ENCODE results near the gene TOB1.
"Not testable (repeated sequence)": the region's sequence is repeated elsewhere in the genome, so short reads cannot be mapped to it uniquely, and the experiment has no call there.

The TOB1 gene

DNA sequence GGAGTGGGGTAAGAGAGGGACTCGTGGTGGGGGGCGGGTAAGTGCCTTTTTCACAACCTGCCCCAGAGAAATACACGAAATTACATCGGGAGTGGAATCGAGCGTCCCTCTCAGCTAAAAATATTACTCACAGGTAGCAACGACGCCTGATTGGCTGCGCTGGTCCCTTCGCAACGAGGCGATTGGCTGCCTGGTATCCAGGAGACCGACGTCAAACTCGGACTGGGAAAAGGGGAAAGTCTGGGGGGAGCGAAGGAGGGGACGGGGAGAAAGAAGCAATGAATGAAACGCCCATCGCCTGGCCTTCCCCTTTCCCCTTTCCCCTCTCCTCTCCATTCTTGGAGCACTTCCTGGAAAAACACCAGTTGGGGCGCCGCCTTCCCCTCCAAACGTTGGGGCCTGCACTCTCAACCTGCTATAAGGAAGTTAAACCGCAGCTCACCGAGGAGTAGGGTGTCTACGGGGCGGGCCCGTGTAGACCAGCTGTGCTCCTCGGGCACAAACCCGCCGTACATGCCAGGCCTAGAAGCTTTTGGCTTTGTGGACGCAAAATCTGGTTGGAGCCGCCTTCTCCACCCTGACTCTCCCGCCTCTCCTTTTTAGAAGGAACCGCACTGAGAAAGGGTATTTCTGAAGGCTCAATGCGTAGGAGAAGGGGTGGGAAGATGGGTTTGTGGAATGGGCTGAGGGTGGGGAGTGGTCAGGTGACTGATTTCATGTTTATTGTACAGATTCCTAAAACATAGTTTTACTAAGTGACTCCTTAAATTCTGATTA, 1.4 kb upstream of the TOB1 start:
- DNase-seq: peak; percentile 81

DNA sequence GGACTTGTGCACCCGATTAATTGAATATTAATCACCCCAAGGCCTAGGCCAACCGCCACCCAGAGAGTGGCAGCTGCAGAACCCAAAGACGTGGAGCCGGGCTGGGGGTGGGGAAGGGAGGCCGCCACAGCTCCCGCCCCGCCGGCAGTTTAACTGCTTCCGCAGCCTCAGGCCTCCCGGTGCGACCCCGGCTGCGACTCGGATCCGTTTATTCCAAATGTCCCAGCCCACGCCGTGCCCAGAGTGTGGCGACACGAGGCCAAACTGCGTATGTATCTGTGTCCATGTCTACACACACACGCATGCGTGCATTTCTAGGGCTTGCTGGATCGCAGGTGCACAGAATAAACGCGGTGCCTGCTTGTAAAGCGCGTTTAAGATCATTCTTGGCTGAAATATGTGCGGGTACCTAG, 802 bp upstream of the TOB1 start:
- DNase-seq: no peak

DNA sequence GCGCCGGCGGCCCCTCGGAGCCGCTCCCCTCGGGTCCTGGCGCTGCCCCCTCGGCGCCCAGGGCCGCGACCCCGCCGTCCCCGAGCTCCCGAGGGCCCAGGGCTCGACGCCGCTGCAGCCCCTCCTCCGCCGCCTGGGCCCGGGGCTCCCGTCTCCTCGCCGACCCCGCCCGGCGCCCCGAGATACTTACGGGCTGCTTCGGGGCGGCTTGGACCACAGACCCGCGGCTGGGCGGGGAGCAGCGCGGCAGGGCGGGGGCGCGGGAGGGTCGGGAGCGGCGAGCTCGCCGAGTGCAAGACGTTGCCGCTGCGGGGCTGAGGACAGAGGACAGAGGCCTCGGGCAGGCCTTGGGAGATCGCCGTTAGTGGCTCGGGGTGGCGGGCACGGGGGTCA, 290 bp downstream of the TOB1 start:
- DNase-seq: no peak

DNA sequence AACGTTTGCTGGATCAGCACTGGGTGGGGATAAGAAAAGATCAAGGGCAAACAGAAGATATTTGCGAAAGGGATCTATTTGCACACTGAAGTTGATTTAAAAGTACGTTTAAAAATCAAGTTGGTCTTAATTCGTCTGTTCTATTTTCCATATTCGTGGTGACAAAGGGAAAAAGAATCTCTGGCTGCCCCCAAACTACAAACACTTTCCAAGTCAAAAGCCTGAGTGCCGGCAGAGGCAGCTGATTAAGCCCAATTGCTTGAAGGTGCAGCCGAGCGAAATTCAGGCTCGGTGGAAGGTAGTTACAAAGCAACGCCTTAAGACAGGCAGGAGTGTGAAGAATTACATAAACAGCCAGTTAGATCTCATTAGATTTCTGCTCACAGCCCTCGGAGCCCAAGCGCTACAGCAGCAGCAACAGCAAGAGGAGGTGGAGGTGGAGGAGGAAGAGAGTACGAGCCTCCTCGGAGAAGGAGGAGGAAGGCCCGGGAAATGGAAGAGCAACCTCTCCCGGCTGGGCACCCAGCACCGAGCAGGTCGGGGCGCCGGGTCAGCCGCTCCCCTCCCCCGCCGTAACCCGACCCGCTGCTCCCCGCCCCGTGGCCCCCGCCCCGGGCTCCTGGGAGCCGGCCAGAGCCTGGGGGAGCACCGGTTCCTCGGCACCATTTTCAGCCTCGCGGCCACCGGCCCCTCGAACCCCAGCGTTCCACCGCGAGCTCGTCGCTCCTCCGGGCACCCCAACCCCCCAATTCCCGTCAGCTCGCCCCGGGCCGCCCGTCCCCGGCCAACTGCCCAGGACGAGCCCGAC, 890 bp downstream of the TOB1 start:
- no peak for DNase-seq

DNA sequence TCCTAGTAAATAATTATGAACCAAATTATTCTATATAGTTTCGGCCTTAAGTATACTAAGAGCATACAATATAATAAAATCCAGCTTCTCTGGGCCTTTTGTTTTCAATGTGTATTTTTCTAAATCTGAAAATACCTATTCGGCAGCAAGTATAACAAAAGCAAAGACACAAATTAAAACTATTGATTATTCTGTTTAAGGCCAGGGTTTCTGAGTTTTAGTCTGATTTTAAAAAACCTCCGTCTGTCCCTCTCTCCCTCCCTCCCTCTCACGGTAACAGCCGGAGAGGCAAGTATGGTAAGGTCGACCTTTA, 1.5 kb downstream of the TOB1 start:
- DNase-seq: no peak

DNA sequence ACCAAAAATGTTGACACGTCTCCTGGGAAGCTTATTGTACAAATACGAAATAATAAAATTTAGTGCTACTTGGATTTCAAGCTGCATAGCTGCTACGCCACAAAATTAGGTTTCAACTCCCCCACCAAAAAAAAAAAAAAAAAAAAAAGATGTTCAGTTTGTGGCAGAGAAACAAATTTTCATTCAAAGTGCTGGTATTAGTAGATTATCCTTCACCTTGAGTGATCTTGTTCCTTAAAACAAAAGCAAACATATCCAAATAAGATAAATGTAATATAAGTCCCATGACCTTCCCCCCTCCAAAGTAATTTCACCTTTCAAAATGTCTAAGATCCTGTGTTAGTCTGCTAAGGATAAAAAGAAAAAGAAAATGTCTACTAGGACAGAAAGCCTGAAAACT, 2.2 kb downstream of the TOB1 start:
- no peak for DNase-seq

DNA sequence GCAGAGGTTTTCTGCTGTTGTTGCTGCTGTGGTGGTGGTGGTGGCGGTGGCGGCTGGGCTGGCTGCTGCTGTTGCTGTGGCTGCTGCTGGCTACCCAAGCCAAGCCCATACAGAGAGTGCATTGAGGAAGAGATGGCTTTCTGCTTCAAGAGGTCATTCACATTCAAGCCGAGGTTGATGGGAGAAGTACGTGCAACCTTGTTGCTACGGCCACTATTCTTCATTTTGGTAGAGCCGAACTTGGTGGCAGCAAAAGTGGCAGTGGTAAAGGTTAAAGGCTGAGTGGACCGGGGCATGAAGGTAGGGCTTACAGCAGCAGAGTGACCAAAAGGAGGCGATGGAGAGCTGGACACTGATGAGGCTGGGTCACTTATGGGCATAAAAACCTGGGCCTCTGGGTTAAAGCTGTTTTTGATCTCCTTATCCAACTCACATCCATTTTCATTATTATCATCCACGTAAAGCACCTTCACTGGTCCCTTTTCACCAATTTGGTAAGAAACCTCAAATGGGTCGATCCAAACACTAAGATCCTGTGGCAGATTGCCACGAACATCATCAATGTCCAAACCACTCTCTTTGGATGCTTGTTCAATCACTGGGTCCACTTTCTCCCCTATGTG, 2.8 kb downstream of the TOB1 start:
- no peak for DNase-seq

DNA sequence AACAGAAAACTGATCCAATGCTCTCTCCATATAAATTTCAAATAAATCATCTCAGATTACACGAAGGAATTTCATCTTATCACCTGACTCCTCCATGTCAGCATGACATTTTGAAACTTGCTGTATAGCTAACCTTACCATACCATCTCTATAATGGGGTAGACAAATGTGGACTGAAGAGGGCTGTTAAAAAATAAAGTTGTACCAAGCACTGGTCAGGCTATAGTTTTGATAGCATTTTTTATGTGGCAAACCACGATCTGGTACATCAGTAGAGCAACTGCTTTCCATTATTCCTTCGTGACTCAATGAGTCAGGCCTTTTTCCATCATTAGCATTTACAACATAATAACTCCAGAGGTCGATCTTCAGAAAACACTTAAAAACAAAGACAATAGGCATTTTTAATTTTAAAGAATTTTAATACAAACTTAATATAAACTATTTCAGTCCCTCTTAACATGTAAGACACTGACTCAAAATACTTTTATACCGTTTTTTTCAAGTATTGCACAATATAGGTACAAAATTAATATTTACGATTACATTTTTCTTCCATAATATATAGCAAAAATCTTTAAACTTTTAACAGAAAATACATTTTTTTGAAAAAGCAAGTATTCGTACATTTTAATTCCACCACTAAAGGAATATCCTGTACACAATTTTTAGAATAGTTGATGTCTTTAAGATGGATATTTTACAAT, 4.2 kb downstream of the TOB1 start:
- no peak for DNase-seq

DNA sequence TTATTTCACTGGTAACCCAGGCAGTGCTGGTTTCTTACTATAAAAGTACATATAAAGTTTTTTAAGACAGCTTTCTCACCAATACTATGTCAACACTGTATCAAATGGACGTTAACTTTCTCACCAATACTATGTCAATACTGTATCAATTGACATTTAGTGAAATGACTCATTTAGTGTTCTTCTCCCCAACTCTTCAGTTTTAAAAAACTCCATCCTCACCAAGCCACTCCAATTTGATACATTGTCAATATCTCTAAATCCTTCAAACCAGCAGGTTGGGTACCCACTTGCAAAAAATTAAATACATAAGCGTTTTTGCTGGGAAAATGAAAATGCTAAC, 4.8 kb downstream of the TOB1 start:
- no peak for DNase-seq

DNA sequence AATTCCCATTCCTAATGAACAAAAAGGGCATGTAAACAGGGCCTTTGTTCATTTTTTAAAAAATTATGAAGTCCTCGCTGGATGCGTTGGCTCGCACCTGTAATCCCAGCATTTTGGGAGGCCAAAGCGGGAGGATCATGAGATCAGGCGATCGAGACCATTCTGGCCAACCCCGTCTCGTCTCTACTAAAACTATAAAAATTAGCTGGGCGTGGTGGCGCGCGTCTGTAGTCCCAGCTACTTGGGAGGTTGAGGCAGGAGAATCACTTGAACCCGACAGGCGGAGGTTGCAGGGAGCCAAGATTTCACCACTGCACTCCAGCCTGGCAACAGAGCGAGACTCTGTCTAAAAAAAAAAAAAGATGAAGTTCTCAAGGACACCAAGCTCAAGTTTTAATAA, 6.4 kb downstream of the TOB1 start:
- not testable (repeated sequence) for DNase-seq

DNA sequence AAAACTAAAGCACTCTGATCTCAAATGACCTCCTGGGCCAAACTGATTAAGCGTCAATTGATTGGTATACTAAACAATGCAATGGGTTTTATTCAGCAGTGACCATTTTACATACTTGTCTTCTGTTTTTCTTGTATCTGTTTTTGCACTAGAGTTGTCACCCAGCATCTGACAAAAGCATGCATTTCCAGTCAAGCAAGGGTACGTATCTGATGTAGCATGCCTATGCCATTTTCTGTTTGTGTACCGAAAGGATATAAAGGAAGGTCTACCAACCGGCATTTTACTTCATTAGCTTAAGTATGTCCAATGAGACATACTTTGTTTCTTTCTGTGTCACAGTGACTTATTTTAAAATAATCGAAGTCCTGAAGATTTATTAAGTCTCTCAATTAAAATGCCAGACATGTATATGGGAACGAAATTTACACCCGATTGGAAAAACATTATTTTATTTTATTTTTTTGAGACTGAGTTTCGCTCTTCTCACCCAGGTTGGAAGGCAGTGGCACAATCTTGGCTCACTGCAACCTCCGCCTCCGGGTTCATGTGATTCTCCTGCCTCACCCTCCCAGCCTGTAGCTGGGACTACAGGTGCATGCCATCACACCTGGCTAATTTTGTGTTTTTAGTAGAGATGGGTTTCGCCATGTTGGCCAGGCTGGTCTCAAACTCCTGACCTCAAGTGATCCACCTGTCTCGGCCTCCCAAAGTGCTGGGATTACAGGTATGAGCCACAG, 7.5 kb downstream of the TOB1 start:
- DNase-seq: no peak

DNA sequence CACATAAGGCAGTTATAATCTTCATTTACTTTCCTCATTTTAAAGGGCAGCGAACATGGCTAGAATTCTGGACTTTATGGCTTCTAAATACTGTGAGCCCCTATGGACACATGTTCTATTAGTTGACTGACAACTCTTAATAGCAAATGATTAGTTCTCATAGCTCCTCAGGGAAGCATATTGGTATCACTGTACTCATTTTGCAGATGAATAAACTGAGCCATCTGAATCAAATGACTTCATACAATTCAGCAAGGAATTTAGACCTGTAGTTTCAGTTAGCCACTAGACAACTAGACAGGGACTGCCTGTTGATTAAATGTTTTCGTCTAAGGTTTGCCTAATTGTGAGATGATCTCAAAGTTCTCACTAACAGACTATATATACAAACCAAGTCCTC, 9.7 kb downstream of the TOB1 start:
- DNase-seq: no peak

DNA sequence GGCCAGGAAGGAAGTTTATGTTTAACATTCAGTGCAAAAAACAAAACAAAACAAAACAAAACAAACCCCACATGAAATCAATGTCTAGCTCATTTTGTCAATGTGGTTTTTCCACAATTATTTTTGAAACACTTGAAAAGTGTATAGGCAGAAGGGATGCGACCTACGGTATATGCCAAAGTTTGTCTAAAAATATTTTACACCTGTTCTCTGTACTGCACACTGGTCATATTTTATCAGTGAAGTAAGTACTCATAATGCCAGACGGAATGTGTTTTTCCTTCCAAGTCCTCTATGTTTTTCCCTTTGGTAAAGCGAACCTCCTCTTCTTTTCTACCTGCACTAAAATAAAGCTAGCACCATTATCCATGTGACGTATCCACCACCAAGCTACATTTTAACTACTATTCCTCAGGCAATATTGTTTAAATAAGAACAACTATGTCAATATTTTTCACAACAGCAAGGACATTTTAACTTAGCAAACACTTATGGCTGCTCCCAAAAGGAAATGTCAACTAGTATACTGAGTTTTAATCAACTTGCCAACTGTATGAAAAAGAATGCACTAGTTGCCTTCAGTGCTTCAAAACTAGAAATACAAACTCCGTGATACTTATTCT, 10.3 kb downstream of the TOB1 start:
- DNase-seq: no peak

DNA sequence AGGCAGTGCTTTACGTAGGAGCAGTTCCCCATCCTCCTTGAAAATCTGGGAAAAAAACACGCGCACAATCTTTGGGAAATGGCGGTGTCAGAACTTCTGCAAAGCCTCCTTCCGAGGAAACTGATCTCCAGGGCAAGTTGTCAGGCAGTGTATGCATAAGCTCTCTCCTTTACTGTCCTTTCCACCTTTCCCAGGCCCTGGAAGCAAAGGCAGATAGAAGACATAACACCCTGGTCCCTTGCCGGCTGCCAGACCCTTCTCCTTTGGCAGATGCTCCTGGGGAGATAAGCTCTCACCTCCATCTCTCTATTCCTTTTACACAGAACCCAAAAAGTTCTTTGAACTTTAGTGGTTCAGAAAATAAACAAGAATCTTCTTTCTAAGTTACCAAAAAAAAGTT, 12.4 kb downstream of the TOB1 start:
- no peak for DNase-seq

DNA sequence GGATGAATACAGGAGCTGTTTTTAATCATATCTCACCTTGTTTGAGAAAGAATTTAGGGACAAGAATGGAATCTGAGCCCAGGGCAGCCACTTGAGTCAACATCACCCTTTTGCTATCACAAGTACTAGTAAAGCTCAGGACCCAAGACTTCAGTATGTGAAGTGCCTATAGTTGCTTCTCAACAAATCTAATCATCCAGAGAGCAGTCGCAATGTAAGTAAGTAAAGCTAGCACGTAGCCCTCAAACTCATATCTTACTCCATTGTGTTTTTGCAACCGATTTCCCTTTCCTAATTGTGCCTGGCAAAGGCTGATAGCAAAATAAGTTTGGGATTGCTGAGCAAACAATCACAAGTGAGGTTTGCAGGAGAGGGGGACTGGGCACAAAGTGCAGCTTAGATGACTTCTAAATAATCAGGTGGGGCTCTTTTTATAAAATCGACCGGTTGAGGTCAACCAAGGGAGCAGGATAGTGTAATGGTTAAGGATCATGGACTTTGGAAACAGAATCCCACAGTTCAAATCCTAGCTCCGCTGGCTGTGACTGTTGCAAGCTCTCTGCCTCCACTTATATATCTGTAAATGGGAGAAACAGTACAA, 13.0 kb downstream of the TOB1 start:
- DNase-seq: no peak

DNA sequence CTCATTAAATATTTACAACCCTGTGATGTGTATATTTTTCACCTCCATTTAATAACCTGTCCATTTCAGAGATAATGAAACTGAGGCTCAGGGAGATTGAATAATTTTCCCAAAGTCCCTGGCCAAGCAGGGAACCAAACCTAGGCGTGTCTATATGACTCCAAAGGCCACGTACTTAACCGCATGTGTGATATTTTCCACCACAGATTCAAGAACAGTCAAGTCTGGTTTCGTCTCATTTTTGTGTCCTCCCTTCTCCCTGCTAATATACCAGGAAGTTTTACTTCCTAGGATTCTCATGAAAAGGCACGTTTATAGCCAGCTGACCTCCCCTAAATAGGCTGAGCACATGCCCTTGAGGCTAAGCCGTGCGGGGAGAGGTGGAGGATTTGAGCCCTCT, 15.5 kb downstream of the TOB1 start:
- no peak for DNase-seq

DNA sequence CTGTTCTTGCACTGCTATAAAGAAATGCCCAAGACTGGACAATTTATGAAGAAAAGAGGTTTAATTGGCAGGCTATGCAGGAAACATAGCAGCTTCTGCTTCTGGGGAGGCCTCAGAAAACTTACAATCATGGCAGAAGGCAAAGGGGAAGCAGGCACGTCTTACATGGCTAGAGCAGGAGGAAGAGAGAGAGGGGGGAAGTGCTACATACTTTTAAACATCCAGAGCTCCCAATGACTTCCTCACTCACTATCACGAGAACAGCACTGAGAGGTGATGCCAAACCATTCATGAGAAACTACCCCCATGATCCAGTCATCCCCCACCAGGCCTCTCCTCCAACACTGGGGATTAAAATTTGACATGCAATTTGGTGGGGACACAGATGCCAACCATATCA, 17.4 kb downstream of the TOB1 start:
- DNase-seq: no peak

DNA sequence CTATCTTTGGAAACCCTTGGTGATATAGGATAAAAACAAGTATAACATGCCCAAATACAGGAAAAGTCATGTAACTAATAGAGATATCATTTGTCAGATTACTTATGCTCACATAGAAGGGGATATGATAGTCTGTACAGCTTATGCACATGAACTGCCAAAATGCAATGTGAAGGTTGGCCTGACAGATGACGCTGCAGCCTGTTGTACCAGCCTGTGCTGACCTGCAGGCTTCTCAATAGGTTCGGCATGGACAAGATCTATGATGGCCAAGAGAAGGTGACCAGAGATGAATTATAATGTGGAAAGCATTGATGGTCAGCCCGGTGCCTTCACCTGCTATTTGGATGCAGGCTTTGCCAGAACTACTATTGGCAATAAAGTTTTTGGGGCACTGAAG, 18.1 kb downstream of the TOB1 start:
- DNase-seq: no peak

DNA sequence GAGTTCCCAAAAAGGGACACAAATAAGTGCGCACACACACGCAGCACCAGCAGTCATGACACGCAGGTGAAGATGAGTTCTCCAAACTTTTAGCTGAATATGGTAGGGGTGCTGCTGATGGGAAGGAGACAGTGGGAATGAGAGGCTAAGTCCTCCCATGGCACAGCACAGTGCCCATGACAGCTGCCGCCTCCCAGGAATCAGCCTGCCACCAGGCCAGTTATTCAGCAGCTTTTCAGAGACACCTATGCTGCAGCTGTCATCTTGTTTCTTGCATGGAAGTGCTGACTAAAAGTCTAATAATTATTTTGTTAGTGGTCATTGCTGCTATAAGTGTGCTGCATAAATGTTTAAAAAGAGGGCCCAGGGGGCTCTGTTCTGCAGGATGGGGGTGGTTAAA, 18.6 kb downstream of the TOB1 start:
- DNase-seq: no peak

DNA sequence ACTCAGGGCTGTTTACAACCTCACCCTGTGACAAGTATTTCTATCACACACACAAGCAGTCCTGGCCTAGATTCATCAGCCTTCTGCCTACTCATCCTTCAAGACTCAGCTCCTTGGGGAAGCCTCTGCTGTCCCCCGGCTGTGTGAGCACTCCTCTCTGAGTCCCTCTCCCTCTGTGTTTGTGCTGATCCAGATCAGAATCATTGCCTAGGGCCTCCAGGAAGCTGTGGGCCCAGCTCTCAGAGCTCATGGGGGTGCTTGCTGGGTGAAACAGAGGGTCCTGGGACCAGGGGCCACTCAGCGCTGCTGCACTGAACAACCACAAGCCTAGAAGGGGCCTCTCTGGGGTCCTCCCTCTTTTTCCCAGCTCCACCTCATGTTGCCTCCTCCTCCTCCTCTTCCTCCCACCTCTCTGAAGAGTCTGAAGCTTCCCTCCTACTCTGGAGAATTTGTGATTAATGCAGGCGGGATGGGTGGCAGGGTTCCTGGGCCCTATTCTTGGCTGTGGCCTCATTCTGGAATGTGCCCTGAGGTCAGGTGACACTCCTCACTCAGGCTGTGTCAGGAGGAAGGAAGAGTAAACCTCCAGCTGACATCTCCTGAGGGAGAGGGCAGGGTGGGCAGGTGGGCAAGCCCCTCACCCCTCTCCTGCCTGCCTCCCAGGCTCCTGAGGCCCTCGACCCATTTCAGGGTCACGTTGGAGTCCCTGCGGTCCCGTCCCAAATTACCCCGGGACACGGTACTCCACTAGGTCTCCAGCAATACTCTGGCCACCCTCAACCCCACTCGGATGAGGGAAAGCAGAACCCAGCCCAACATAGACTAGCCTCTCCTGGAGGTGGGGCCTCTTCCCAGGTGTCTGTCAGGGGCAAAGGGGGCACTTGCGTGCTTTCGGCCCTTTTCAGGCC, 20.7 kb downstream of the TOB1 start:
- DNase-seq: no peak

DNA sequence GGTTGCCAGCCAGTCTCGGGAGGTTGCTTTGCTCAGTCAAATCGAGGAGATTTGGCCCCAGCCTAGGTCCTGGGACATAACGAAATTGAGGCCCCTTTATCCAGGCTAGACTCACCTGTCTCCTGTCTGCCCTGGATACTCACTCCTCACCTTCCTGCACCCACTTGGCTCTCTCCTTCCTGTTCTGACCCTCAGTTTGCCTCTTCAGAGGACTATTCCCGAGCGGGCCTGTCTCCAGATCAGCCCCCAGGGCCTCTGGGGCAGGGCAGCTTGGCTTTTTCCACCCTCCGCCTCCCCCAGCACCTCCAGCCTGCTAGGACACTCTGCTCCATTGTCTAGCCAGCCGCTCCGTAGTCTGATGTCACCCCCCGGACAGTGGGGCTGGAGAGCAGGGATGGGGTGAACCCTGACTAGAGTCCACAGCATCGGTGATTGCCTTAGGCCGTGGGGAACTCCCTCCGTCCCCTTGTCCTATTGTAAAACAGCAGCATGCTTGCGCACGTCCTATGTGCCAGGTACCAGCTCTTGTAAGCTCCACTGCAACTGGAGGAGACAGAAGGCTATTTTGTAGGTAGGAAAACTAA, 21.9 kb downstream of the TOB1 start:
- DNase-seq: no peak

Measured in SIG-M5 (cell line).